GM12878 (cell line): Measurements from ENCODE around the gene ARHGAP30. TPM values are rescaled to one million over a fixed set of nuclear protein-coding genes. Genes with fewer than 3 reads are reported as not detected.

ENCODE experiments used
- BACH1 ChIP-seq: fragments of 450-650 bp; IDR thresholded peaks from 2 replicates; pipeline ENCODE4 v1.6.1; 2017; ENCODE audit warnings: mild to moderate bottlenecking, borderline replicate concordance
- BHLHE40 ChIP-seq, 2 experiments: fragments of 450-650 bp in 1 of 2; IDR thresholded peaks; 2 replicates each; pipeline ENCODE4 v1.6.1; 2011 to 2017; ENCODE audit warnings: low read depth in 2 of 2, borderline replicate concordance in 1 of 2, improper control_type of control experiment in 1 of 2, low read length in 1 of 2, mild to moderate bottlenecking in 1 of 2
- BMI1 ChIP-seq: fragments of 450-650 bp; IDR thresholded peaks from 2 replicates; pipeline ENCODE4 v1.6.1; 2016; ENCODE audit warnings: mild to moderate bottlenecking, moderate library complexity, borderline replicate concordance
- BRCA1 ChIP-seq: IDR thresholded peaks from 2 replicates; pipeline ENCODE4 v1.6.1; 2011; ENCODE audit warnings: low read depth, low read length, improper control_type of control experiment
- CBFB ChIP-seq: IDR thresholded peaks from 2 replicates; pipeline ENCODE4 v1.6.1; 2016; ENCODE audit warnings: antibody characterized with exemption, low read depth
- CBX3 ChIP-seq: fragments of 200-600 bp; sonication (generic); IDR thresholded peaks from 2 replicates; pipeline ENCODE4 v1.6.1; 2016; ENCODE audit warnings: low read depth, borderline replicate concordance
- DPF2 ChIP-seq: fragments of 450-650 bp; IDR thresholded peaks from 2 replicates; pipeline ENCODE4 v1.6.1; 2017; ENCODE audit warnings: mild to moderate bottlenecking
- GATAD2B ChIP-seq: fragments of 450-650 bp; conservative IDR thresholded peaks from 2 replicates; pipeline ENCODE4 v1.6.1; 2017; ENCODE audit warnings: low read depth, mild to moderate bottlenecking, moderate library complexity
- HDGF ChIP-seq: fragments of 450-650 bp; IDR thresholded peaks from 2 replicates; pipeline ENCODE4 v1.6.1; 2016; ENCODE audit warnings: antibody characterized with exemption
- IRF4 ChIP-seq: IDR thresholded peaks from 2 replicates; pipeline ENCODE4 v1.6.1; 2011; ENCODE audit warnings: low read depth, low read length
- KLF5 ChIP-seq: fragments of 450-650 bp; IDR thresholded peaks from 2 replicates; pipeline ENCODE4 v1.6.1; 2014; ENCODE audit warnings: mild to moderate bottlenecking; ENCODE audit not compliant: partially characterized antibody
- MXI1 ChIP-seq: fragments of 150-350 bp; IDR thresholded peaks from 2 replicates; pipeline ENCODE4 v1.6.1; 2011; ENCODE audit warnings: low read depth, mild to moderate bottlenecking, inconsistent platforms, low read length, improper control_type of control experiment
- POU2F2 ChIP-seq: IDR thresholded peaks from 3 replicates; pipeline ENCODE4 v1.6.1; 2011; ENCODE audit warnings: low read depth, mild to moderate bottlenecking, low read length, borderline replicate concordance
- RUNX3 ChIP-seq: IDR thresholded peaks from 2 replicates; pipeline ENCODE4 v1.6.1; 2012; ENCODE audit warnings: low read length, inconsistent platforms
- SIN3A ChIP-seq: IDR thresholded peaks from 2 replicates; pipeline ENCODE4 v1.6.1; 2012; ENCODE audit warnings: low read depth, low read length, improper control_type of control experiment
- SRF ChIP-seq, 2 experiments: IDR thresholded peaks; 2 replicates each; pipeline ENCODE4 v1.6.1; 2011; ENCODE audit warnings: low read depth in 2 of 2, low read length in 2 of 2, mild to moderate bottlenecking in 1 of 2, moderate library complexity in 1 of 2
- YY1 ChIP-seq: IDR thresholded peaks from 2 replicates; pipeline ENCODE4 v1.6.1; 2011; ENCODE audit warnings: low read depth, mild to moderate bottlenecking, low read length
- polyA plus RNA-seq, 11 experiments: library from polyadenylated mRNA; depleted of rRNA in 4 of 11; unstranded in 6 of 11; stranded (reverse) in 5 of 11; fragments of >200 nt; fragmentation: Nextera tagmentation in 4 of 11; fragmentation: Illumina TruSeq in 1 of 11; extraction: Ambion mirVana in 4 of 11; extraction: Trizol in 1 of 11; gene quantifications; 1 replicate in 1 of 11; 2 replicates in 10 of 11; pipeline versions ENCODE4 v1.2.1 to v1.2.3, GENCODE V29; 2011 to 2016; ENCODE audit warnings: inconsistent platforms in 2 of 11, missing spikeins in 2 of 11, low read depth in 1 of 11
- total RNA-seq, 4 experiments: library from RNA; depleted of rRNA in 3 of 4; stranded (reverse); fragments of >200 nt in 3 of 4; fragmentation: Illumina TruSeq in 1 of 4; extraction: Trizol in 1 of 4; gene quantifications; 2 replicates each; pipeline versions ENCODE4 v1.2.1 to v1.2.3, GENCODE V29; 2013 to 2021
- TF ChIP-seq, protein P1 (sequence below): fragments of 450-650 bp; IDR thresholded peaks from 2 replicates; pipeline ENCODE4 v1.6.1; 2018; ENCODE audit warnings: borderline replicate concordance, mild to moderate bottlenecking; ENCODE audit not compliant: partially characterized antibody
- TF ChIP-seq, protein P2 (sequence below): fragments of 450-650 bp; conservative IDR thresholded peaks from 2 replicates; pipeline ENCODE4 v1.6.1; 2017; ENCODE audit warnings: mild to moderate bottlenecking, moderate library complexity
- TF ChIP-seq, protein P3 (sequence below): fragments of 450-650 bp; IDR thresholded peaks from 2 replicates; pipeline ENCODE4 v1.6.1; 2016; ENCODE audit warnings: mild to moderate bottlenecking, moderate library complexity, borderline replicate concordance

Gene ARHGAP30
- total and polyA plus RNA-seq, 10 of the 15 experiments (the other 5 are each of a cell fraction or from before 2014, with no cell fraction given): 12.9 to 143 (median 76.3) TPM

DNA sequence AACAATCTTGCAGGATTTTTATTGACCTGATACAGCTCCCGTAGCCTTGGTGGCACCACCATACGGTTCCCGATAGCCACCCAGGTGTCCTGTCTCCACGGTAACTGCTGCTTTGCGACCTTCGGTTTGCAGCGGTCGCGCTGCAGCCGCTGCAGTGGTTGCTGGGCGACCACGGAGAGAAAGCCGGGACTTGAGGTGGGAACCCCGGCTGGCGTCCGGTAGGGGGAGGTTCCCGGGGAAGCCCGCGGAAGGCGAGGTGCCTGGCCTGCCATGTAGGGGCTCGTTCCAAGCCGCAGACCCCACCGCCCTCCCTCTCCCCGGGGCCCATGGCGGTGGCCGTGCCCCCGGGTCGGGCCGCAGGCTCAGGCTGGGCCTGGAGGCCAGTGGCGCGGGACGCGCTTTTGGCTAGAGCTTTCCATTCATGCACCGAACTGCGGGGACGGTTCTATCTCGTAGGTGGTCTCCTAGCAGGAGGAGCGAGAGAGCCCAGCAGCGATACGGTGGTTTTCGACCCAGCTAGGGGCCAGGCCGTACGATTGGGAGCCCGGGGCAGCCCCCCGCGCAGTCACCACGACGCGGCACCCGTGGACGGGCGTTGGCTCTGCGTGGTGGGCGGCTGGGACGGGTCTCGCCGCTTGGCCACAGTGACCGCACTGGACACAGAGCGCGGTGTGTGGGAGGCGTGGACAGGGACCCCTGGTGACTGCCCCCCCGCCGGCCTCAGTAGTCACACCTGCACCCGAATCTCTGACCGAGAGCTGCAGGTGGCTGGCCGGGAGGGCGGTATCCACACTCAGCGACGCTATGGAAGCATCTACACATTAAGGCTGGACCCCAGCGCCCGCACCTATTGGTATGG lies 28.7 kb upstream of the ARHGAP30 start, which contains the start of gene KLHDC9 (continued):
- TF ChIP-seq POU2F2: peak; percentile 11; the same call in 1 of the 3 replicates
- TF ChIP-seq, protein P1, sequence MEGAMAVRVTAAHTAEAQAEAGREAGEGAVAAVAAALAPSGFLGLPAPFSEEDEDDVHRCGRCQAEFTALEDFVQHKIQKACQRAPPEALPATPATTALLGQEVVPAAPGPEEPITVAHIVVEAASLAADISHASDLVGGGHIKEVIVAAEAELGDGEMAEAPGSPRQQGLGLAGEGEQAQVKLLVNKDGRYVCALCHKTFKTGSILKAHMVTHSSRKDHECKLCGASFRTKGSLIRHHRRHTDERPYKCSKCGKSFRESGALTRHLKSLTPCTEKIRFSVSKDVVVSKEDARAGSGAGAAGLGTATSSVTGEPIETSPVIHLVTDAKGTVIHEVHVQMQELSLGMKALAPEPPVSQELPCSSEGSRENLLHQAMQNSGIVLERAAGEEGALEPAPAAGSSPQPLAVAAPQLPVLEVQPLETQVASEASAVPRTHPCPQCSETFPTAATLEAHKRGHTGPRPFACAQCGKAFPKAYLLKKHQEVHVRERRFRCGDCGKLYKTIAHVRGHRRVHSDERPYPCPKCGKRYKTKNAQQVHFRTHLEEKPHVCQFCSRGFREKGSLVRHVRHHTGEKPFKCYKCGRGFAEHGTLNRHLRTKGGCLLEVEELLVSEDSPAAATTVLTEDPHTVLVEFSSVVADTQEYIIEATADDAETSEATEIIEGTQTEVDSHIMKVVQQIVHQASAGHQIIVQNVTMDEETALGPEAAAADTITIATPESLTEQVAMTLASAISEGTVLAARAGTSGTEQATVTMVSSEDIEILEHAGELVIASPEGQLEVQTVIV: peak; percentile 99
- no peak for TF ChIP-seq CBX3
- no peak for TF ChIP-seq GATAD2B
- 0 out of 2 replicates have a peak, but pooled peaks have one; percentile 6 for TF ChIP-seq YY1
- TF ChIP-seq HDGF: no peak; the same call in 1 of the 2 replicates
- TF ChIP-seq RUNX3: peak; percentile 29; the same call in 1 of the 2 replicates
- TF ChIP-seq BMI1: peak; percentile 94
- peak; percentile 57 for TF ChIP-seq KLF5
- TF ChIP-seq SIN3A: 0 out of 2 replicates have a peak, but pooled peaks have one; percentile 73
- TF ChIP-seq BHLHE40 (IDR thresholded peaks at IDR 0.05; ENCODE audit: borderline replicate concordance in 1 of 2, low read depth in 2 of 2, low read length in 1 of 2): peak; percentile 12 to 38; a peak in 2 of 4 replicates
- no peak for TF ChIP-seq BRCA1
- TF ChIP-seq BACH1: peak; percentile 37; the same call in 1 of the 2 replicates
- TF ChIP-seq, protein P2, sequence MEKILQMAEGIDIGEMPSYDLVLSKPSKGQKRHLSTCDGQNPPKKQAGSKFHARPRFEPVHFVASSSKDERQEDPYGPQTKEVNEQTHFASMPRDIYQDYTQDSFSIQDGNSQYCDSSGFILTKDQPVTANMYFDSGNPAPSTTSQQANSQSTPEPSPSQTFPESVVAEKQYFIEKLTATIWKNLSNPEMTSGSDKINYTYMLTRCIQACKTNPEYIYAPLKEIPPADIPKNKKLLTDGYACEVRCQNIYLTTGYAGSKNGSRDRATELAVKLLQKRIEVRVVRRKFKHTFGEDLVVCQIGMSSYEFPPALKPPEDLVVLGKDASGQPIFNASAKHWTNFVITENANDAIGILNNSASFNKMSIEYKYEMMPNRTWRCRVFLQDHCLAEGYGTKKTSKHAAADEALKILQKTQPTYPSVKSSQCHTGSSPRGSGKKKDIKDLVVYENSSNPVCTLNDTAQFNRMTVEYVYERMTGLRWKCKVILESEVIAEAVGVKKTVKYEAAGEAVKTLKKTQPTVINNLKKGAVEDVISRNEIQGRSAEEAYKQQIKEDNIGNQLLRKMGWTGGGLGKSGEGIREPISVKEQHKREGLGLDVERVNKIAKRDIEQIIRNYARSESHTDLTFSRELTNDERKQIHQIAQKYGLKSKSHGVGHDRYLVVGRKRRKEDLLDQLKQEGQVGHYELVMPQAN: peak; percentile 39
- TF ChIP-seq SRF (IDR thresholded peaks at IDR 0.05; ENCODE audit: low read depth in 2 of 2, low read length in 2 of 2): peak in 1 of 2 experiments; percentile 75; a peak in 1 of 4 replicates
- peak; percentile 91 for TF ChIP-seq MXI1
- 0 out of 2 replicates have a peak, but pooled peaks have one; percentile 44 for TF ChIP-seq CBFB
- TF ChIP-seq, protein P3, sequence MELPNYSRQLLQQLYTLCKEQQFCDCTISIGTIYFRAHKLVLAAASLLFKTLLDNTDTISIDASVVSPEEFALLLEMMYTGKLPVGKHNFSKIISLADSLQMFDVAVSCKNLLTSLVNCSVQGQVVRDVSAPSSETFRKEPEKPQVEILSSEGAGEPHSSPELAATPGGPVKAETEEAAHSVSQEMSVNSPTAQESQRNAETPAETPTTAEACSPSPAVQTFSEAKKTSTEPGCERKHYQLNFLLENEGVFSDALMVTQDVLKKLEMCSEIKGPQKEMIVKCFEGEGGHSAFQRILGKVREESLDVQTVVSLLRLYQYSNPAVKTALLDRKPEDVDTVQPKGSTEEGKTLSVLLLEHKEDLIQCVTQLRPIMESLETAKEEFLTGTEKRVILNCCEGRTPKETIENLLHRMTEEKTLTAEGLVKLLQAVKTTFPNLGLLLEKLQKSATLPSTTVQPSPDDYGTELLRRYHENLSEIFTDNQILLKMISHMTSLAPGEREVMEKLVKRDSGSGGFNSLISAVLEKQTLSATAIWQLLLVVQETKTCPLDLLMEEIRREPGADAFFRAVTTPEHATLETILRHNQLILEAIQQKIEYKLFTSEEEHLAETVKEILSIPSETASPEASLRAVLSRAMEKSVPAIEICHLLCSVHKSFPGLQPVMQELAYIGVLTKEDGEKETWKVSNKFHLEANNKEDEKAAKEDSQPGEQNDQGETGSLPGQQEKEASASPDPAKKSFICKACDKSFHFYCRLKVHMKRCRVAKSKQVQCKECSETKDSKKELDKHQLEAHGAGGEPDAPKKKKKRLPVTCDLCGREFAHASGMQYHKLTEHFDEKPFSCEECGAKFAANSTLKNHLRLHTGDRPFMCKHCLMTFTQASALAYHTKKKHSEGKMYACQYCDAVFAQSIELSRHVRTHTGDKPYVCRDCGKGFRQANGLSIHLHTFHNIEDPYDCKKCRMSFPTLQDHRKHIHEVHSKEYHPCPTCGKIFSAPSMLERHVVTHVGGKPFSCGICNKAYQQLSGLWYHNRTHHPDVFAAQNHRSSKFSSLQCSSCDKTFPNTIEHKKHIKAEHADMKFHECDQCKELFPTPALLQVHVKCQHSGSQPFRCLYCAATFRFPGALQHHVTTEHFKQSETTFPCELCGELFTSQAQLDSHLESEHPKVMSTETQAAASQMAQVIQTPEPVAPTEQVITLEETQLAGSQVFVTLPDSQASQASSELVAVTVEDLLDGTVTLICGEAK: peak; percentile 49; the same call in 1 of the 2 replicates
- TF ChIP-seq IRF4: 0 out of 2 replicates have a peak, but pooled peaks have one; percentile 2
- peak; percentile 35; the same call in 1 of the 2 replicates for TF ChIP-seq DPF2
